Panc1 (cell line): ENCODE data around the gene ADK. TPM values are rescaled to one million over a fixed set of nuclear protein-coding genes. Genes with fewer than 3 reads are reported as not detected.

Source experiments
- ATAC-seq: fragments of 200-7000 bp; cut with Tn5 transposase; 2 replicates; pipeline ENCODE4 v1.9.1; 2020; ENCODE audit warnings: mild to moderate bottlenecking, moderate library complexity
- BruUV-seq: library from RNA; stranded (reverse); fragments of 400-500 nt; replicated peaks from 2 replicates; lab custom pipeline; 2021; lab: Mats Ljungman, UMichigan
- CTCF ChIA-PET: fragments of 300-600 bp; sonication (Branson Sonifier 250); formaldehyde crosslinking; loops from one replicate; lab custom pipeline; 2022; ENCODE audit warnings: antibody characterized with exemption; lab: Charles Lee
- POLR2A ChIA-PET: fragments of 300-600 bp; sonication (Branson Sonifier 250); formaldehyde crosslinking; loops from one replicate; lab custom pipeline; 2022; ENCODE audit warnings: antibody characterized with exemption; lab: Charles Lee
- DNase-seq: peaks from one replicate; pipeline ENCODE4 v3.0.0-alpha.2; 2010; ENCODE audit warnings: low read depth, low spot score
- H3K27ac ChIP-seq: 2 replicates; pipeline ENCODE4 v1.5.1; 2011; ENCODE audit warnings: mild to moderate bottlenecking, low read length, inconsistent platforms
- H3K27me3 ChIP-seq: fragments of 200-500 bp; sonication (Bioruptor generic); 2 replicates; pipeline ENCODE4 v1.6.0; 2014; ENCODE audit warnings: low read length, inconsistent platforms; ENCODE audit not compliant: control insufficient read depth, insufficient read depth
- H3K36me3 ChIP-seq: fragments of 200-500 bp; sonication (Bioruptor generic); 2 replicates; pipeline ENCODE4 v1.5.1; 2014; ENCODE audit warnings: inconsistent platforms, mild to moderate bottlenecking, low read length, moderate library complexity; ENCODE audit not compliant: control insufficient read depth, insufficient read depth
- H3K4me1 ChIP-seq: 2 replicates; pipeline ENCODE4 v1.5.1; 2011; ENCODE audit warnings: inconsistent platforms, mild to moderate bottlenecking, low read length, moderate library complexity; ENCODE audit not compliant: control insufficient read depth, insufficient read depth
- H3K4me3 ChIP-seq, 2 experiments: 2 replicates each; pipeline ENCODE4 v1.5.1; 2011 to 2012; ENCODE audit warnings: low read depth in 2 of 2, low read length in 2 of 2, mild to moderate bottlenecking in 2 of 2, inconsistent platforms in 1 of 2, moderate library complexity in 1 of 2
- H3K9me3 ChIP-seq: fragments of 200-500 bp; sonication (Bioruptor generic); 2 replicates; pipeline ENCODE4 v1.5.1; 2014; ENCODE audit warnings: low read depth, mild to moderate bottlenecking, inconsistent platforms, low read length, moderate library complexity; ENCODE audit not compliant: control insufficient read depth, insufficient read depth
- CTCF ChIP-seq: fragments of 450-650 bp; IDR thresholded peaks from 2 replicates; pipeline ENCODE4 v1.5.1; 2017; ENCODE audit warnings: mild to moderate bottlenecking
- POLR2AphosphoS5 ChIP-seq: IDR thresholded peaks from 2 replicates; pipeline ENCODE4 v1.6.1; 2012; ENCODE audit warnings: mild to moderate bottlenecking, low read depth, low read length, moderate library complexity
- SIN3A ChIP-seq: IDR thresholded peaks from 2 replicates; pipeline ENCODE4 v1.6.1; 2012; ENCODE audit warnings: low read depth, mild to moderate bottlenecking, low read length, moderate library complexity, borderline replicate concordance; ENCODE audit not compliant: insufficient read depth
- TCF7L2 ChIP-seq: IDR thresholded peaks from 2 replicates; pipeline ENCODE4 v1.6.1; 2011; ENCODE audit warnings: mild to moderate bottlenecking, low read depth, low read length, inconsistent platforms
- in situ Hi-C: cut with HindIII; loops from 2 replicates; pipeline ENCODE4 v1.10.0; 2016; ENCODE audit warnings: low sequenced_read_pairs, low pct_unique_long_range_greater_than_20kb
- intact Hi-C: fragments of 100-400 bp; cut with micrococcal nuclease; formaldehyde crosslinking; loops from one replicate; pipeline ENCODE4 v1.10.0; 2022; ENCODE audit not compliant: unreplicated experiment
- total RNA-seq: library from RNA; stranded (reverse); gene quantifications from one replicate; pipeline ENCODE4 v1.2.1, GENCODE V29; 2021; ENCODE audit not compliant: unreplicated experiment
- TF ChIP-seq, protein P1 (sequence below), 2 experiments: IDR thresholded peaks; 2 replicates each; pipeline ENCODE4 v1.6.1; 2011 to 2012; ENCODE audit warnings: low read depth in 2 of 2, control low read depth in 1 of 2, low read length in 1 of 2, mild to moderate bottlenecking in 1 of 2, moderate library complexity in 1 of 2; ENCODE audit not compliant: insufficient read depth in 1 of 2

ADK gene
- total RNA-seq, 1 experiment from 2014 or later, result 64.5 TPM

- TF ChIP-seq, protein P1, sequence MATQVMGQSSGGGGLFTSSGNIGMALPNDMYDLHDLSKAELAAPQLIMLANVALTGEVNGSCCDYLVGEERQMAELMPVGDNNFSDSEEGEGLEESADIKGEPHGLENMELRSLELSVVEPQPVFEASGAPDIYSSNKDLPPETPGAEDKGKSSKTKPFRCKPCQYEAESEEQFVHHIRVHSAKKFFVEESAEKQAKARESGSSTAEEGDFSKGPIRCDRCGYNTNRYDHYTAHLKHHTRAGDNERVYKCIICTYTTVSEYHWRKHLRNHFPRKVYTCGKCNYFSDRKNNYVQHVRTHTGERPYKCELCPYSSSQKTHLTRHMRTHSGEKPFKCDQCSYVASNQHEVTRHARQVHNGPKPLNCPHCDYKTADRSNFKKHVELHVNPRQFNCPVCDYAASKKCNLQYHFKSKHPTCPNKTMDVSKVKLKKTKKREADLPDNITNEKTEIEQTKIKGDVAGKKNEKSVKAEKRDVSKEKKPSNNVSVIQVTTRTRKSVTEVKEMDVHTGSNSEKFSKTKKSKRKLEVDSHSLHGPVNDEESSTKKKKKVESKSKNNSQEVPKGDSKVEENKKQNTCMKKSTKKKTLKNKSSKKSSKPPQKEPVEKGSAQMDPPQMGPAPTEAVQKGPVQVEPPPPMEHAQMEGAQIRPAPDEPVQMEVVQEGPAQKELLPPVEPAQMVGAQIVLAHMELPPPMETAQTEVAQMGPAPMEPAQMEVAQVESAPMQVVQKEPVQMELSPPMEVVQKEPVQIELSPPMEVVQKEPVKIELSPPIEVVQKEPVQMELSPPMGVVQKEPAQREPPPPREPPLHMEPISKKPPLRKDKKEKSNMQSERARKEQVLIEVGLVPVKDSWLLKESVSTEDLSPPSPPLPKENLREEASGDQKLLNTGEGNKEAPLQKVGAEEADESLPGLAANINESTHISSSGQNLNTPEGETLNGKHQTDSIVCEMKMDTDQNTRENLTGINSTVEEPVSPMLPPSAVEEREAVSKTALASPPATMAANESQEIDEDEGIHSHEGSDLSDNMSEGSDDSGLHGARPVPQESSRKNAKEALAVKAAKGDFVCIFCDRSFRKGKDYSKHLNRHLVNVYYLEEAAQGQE (IDR thresholded peaks at IDR 0.05; ENCODE audit: insufficient read depth in 1 of 2, low read depth in 2 of 2, low read length in 1 of 2), result no peak
- TF ChIP-seq TCF7L2 (no peak), SIN3A (no peak), POLR2AphosphoS5 (no peak), CTCF (no peak)
- ATAC-seq (no peak), DNase-seq (no peak)
- Histone ChIP-seq H3K27ac (no peak overlapping the region), H3K4me3 (no peak overlapping the region), H3K36me3 (no peaks in the 10 kb centered on the region), H3K9me3 (no peaks in the 10 kb centered on the region), H3K27me3 (no peaks in the 10 kb centered on the region), H3K4me1 (no peaks in the 10 kb centered on the region)
- intact Hi-C loops, result no loop called here
- CTCF ChIA-PET, result no interaction called here
- POLR2A ChIA-PET, result no interaction called here
- in situ Hi-C loops, result no loop called here
- BruUV-seq, result no TSS peak
Observed at GRCh38 chr10:74539317-74539716, 388.3 kb downstream of the ADK start.

- TF ChIP-seq CTCF, result no peak
- no peak for TF ChIP-seq POLR2AphosphoS5
- TF ChIP-seq TCF7L2, result no peak
- no peak for TF ChIP-seq SIN3A
- TF ChIP-seq, protein P1 (IDR thresholded peaks at IDR 0.05; ENCODE audit: insufficient read depth in 1 of 2, low read depth in 2 of 2, low read length in 1 of 2), result no peak
- POLR2A ChIA-PET, result no interaction called here
- Histone ChIP-seq H3K9me3 (no peaks in the 10 kb centered on the region), H3K27me3 (no peaks in the 10 kb centered on the region), H3K4me3 (no peak overlapping the region), H3K27ac (no peak overlapping the region), H3K4me1 (no peaks in the 10 kb centered on the region), H3K36me3 (no peaks in the 10 kb centered on the region)
- CTCF ChIA-PET, result interaction anchor here (0.7 kb wide), 1 partner anchor 150 kb away, joined by 3 read pairs; no protein-coding TSS in a partner anchor
- no TSS peak for BruUV-seq
- intact Hi-C loops (no loop called here), in situ Hi-C loops (no loop called here)
- DNase-seq (no peak), ATAC-seq (no peak)
Observed at GRCh38 chr10:74541375-74541774, 390.4 kb downstream of the ADK start.
